Activated T-cell treated with anti-CD3 and anti-CD28 coated beads for 24 hours (primary cell): ENCODE measurements around the gene EEF1A2.

ENCODE experiments used
- DNase-seq: peaks from one replicate; pipeline ENCODE4 v3.0.0-alpha.2; 2020; ENCODE audit warnings: low read depth

Gene EEF1A2

DNA sequence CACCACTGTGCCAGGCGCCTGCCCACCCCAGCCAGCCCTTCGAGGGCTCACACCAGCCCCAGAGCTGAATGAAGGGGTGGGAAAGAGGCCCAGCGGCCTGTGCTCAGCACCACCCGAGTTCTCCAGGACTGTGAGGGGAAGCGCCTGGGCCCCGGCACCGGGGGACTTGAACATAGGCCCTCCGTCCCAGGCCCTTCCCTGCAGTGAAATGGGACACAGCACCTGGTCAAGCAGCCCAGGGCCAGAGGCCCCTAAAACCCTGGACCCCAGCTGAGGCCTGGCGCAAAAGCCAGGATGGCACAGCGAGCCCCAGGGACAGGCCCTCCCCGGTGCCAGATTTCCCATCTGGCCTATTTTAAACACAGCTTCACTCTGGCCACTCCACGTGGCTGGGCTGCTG lies 30.5 kb downstream of the EEF1A2 start:
- DNase-seq = no peak

DNA sequence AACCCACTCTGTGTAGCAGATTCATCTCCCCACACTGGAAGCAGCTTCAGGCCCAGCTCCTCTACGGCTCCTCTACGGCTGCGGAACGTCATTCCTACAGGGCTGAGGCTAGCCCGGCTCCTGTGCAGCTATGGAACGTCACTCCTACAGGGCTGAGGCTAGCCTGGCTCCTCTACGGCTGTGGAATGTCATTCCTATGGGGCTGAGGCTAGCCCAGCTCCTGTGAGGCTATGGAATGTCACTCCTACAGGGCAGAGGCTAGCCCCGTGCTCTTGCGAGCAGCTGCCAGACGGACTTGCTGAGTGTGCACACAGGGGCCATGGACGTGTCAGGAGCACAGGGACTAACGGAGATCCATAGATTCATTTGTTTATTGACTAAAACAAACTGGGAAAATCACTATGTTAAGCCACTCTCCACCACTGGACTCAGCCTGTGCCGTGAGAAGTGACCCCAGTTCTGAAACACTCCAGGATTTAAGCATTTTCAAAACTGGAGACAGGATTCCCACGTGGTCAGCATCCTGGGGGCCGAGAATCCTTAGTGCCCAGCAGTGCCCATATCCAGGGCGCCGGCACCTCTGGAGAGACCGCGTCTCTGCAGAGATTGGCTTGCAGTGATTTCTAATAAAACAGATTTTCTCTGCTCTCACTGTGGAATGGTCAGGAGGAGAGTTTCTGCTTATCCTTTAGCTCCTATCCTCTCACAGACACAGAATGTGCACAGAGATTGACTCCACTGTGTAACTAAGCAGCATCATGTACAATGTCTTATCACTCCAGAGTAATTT lies 31.4 kb downstream of the EEF1A2 start:
- no peak for DNase-seq

DNA sequence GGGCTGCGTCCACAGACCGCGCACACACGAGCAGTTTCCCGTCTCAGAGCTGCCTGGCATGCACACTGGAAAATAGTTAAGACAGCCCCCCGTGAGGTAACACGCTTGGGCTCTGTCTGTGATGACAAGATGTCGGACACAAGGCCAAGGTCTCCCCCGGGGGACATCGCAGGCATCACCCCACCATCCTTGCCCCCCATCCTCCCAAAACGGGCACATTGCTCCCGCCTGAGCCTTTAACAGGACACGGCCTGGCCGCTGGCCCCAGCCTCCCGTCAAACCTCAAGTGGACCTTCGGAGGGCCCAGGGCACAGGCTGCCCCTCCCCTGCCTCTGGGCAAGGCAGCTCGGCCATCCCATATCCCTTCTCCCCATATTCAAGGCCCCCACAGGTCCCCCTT lies 32.0 kb downstream of the EEF1A2 start:
- DNase-seq = no peak

DNA sequence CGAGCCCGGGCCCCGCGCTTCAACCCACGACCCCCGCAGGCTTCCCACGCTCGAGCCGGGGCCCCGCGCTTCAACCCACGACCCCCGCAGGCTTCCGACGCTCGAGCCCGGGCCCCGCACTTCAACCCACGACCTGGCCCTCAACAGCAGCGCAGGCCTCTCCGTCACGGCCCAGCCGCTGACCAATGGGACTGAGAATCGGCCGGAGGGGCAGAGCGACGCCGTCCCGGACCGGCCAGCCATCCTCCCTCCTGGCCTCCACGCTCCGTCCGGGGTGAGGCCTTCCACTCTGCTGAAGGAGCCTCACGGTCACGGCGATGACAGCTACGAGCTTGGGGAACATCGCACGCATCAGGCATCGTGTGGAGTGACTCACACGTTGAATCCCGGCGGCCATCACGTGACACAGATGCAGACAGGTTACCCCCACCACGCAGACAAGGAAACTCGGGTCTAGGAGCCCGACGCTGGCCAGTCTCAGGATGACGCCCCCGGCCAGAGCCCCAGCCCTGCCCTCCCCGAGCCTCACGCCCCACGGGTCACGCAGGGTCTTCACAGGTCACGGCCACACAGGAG lies 32.5 kb downstream of the EEF1A2 start:
- DNase-seq = no peak

DNA sequence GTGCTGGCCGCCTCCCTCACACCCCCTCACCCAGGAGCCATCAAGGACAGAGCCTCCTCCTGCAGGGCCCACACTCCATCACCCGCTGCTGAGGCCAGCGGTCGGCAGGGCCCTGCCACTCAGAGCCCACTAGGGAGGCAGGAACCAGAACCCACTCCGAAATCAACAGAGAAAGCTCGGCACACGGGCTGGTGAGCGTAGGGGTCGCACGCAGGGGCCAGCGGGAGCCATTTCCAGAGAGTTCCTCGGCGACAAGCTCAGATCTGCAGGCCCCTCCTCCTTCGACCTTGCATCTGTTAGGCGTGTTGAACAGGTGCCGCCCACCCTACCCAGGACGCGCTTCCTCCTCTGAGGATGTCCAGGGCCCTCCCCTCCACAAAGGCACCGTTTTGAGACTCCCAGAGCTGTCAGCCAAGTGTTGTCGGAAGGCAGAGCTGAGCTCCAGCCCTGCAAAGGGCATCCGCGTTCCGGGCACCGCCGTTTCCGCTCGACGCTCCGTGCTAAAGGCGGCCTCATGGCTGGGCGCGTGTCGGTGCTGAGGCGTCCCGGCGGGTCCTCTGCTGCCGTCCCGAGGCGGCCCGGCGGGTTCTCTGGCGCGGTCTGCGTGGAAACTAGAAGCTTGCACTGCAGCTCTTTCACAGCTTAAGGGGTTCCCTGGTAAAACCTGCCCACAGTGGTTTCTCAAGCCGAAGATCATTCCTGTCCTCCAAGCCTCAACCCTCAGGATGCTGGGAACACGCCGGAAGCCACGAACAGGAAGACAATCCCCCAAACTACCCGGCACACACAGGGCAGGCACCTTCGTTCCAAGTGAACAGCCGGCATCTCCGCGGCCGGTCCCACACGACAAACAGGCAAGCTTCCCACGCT lies 33.3 kb downstream of the EEF1A2 start:
- DNase-seq = no peak

DNA sequence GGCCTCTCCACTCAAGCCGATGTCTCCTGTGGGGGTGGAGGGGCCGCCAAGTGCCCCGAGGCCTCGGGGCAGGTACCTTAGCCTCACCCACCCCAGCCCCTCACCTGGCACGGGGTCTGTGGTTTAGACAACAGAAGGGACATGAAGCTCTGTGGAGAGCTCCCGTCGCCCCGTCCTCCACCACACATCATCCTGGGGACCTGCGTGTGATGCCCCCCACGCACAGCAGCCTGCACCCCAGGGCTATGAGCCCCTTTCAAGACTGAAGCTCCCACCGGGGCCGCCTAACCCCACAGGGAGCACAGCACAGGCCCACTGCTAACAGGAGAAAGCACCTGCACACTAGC lies 34.6 kb downstream of the EEF1A2 start:
- DNase-seq = no peak

DNA sequence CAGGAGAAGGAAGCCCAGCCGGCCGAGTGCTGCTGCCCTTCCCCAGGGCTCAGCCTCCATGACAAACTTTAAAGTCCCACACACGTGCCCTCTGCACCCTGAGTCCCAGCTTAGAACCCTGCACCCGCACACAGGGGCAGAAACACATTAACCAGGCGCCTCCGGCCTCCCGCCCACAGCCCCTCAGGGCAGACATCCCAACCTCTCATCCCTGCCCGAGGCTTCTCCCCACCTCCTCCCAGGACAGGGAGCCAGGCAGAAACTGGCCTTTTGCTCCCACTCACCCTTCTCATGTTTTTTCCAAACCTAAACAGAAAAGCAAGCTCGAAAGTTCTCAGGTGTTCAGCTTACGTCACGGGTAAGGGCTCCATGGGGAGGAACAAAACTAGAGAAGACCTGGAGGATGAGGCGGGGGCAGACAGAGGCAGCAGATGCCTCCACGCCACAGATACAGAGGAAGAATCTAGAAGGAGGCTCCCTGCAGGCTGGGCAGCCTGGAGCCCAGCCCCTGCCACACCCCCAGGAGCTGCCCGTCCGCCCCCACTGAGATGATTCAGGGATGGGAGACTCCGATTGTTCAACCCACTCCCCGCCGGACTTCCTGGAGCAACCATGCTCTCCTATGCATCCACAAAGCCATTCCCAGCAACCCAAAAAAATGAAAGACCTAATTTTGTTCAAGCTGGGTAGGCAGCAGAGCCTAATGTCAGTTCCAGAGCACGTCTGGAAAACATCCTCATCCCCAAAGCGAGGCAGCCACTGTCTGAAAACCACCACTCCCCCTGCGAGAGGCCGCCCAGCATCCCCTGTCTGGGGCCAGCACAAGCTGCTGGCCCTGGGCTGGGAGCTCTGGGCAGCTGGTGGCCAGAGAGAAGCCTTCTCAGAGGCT lies 35.2 kb downstream of the EEF1A2 start:
- DNase-seq = no peak

DNA sequence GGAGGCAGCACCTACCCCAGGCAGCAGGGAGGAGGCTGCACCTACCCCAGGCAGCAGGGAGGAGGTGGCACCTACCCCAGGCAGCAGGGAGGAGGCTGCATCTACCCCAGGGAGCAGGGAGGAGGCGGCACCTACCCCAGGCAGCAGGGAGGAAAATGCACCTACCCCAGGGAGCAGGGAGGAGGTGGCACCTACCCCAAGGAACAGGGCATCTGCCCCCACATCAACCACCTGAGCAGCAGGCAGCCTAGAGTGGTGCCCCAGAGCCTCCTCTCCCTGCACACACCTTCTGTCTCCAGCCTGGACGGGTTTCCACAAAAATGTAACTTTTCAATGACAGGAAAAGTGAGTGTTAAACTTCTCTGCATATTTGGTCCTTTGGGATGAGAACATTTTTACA lies 36.6 kb downstream of the EEF1A2 start:
- no peak for DNase-seq

DNA sequence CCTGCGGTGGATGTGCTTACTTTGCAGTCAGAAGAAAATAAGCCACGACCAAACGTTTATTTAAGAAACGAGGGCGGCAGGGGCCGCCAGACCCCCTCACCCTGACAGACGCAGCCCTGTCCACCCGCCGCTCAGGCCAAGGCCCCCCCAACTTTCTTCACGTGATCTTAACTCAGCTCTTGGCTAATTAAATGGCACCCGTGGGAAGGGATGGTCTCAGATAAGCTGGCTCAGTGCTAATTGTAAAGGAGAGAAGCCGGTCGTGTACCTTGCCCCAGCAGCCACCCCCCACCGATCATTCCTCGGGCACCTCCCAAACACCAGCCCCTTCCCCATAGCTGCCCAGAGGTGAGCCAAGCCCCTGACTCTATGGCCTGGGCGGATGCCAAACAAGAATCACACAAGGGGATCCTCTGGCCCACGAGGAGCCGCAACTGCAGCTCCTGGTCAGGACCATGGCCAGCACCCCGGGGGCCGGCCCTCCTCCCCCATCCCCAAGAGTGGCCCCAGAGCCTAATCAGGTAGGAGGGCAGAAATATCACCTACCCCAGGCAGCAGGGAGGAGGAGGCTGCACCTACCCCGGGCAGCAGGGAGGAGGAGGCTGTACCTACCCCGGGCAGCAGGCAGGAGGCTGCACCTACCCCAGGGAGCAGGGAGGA lies 37.6 kb downstream of the EEF1A2 start:
- DNase-seq = no peak

DNA sequence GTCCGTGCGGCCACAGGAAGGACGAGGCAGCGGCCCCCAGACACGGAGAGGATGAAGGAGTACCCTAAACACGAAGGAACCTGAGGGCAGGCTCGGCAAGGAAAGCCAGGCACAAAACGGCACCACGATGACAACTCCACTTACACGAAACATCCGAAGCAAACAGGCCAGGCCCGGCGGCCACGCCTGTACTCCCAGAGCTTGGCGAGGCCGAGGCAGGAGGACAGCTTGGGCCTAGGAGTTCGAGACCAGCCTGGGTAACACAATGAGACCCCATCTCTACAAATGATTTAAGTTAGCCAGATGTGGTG lies 39.9 kb downstream of the EEF1A2 start:
- DNase-seq = no peak

DNA sequence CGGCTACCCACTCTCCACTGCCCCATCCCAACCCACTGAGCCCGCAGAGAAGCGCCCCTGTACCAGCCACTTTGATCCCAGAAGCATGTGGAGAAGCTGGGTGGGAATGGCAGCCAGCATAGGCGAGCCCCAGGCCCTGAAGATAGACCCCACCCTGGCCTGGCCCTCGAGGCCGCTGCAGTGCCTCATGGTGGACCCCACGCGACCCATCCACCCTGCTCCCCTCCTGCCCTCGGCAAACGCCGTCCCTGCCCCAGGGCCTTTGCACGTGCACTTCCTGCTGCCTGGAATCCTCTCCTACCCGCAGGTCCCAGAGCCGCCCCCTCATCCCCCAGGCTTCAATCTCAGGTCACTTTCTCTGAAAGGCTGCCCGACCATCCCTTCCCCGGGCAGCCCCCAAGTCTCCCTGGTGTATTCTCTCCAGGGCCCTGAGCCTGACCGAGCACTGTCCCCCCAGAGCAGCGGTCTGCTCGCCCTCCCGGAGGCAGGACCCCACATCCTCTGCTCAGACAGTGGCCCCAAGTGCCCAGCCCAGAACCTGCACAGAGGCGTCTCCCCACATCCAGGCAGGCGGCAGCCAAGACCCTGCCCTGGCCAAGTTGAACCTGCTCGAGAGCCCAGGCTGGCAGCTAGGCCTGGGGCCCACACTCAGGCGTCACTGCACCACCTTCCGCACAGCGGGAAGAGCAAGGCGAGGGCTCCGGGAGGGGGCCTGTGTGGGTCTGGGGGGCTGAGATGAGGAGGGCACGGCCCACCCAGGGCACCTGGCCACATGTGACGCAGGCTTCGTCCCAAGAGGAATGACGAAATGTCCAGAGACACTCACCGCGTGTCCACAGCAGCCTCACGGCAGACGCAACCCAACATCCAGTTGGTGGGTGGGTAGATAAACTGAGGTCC lies 40.5 kb downstream of the EEF1A2 start:
- no peak for DNase-seq

DNA sequence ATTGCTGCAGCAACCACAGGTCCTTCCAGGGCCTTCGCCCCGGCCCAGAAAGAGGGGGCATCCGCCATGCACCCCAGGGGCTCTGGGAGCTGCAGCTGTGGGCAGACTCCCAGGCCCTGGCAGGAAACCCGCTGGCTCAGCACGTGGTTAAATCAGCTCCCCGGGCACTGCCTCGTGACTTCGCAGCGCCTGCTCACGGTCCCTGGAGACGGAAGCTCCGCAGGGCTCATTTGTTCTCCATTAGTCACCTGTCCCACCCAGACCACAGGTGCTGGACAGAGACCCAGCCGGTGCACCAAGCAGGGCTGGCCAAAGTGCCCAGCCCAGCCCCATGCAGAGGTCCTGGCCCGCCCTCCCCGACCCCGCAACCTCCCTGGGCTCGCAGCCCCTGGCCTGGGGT lies 41.1 kb downstream of the EEF1A2 start:
- DNase-seq = no peak

DNA sequence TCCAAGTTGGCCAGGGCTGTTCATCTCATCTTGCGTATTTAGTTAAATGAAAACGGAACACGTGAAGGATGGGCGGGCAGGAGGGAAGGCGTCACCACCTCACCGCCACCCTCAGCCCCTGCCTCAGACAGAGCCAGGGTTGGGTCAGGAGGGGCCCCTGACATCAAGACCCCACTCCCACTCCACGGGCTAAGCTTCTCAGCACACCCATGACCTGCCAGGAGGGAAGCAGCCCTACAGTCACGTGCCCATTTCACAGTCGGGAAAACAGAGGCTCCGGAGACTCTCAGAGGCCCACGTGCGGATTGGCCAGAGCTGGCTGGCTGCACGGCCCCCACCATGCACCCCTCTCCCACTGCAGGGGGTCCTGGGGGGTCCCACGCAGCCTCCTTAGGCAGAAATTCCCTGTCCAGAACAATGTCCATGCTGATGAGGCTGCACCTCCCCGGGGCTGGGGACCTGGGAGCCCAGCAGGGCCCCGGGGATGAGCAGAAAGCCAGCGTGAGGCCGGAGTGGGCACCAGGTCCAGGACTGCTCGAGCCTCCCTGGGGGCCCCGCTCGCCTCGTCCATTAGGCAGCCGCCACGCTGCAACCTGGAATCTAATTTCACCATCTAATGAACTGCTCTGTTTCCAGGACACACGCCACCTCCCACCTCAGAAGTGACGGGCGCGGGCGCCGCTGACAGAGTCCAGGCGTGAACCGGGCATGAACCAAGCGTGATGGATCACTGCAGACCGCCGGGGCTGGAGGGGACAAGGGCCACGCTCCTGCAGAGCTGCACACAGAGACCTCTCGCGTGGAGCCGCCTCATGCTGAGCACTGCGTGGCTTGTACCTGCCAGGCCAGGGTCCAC lies 42.2 kb downstream of the EEF1A2 start:
- no peak for DNase-seq

DNA sequence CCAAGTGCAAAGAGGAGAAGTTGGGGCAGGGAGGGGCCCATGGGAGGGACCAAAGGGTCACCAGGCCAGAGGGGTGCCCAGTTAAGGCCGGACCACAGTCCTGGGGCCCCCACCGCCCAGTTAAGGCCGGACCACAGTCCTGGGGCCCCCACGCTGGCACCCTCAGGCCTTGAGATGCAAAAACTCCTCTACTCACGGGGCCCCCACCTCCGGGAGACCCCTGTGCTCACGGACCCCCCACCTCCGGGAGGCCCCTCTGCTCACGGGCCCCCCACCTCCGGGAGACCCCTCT lies 43.4 kb downstream of the EEF1A2 start:
- DNase-seq = no peak

DNA sequence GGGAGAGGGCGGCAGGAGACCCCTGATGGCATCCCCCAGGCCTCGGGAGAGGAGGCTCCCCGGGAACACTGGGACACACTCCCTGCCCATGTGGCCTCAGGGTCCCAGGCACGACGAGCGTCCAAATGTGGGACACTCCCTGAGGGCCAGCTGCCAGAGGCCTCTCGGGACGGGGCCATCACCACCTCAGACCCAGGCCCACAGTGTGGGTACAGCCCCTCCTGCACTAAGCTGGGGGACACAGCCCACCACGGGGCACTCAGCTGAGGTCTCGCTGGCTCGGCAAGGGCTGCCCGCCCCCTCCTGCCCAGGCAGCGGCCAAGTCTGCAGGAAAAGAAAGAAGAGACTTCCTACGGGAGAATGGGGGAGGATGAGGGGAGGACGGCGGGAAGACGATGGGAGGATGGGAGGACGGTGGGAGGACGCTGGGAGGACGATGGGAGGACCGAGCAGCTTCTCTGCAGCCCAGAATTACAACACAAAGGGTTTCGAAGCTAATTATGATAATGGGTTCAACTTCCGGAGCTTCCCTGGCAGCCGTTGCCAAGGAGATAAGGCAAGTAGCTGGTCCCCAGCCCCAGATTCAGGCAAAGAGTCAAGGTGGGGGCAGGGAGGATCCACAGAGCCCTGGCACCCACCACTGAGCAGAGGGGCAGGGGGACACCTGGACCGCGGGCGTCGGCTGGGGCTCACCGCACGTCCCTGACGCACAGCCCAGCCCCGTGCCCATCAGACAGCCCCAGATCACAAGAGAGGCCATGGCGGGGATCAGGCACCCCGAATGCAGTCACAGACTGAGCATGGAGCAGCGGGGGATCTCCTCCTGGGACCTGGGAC lies 43.9 kb downstream of the EEF1A2 start:
- DNase-seq = no peak

DNA sequence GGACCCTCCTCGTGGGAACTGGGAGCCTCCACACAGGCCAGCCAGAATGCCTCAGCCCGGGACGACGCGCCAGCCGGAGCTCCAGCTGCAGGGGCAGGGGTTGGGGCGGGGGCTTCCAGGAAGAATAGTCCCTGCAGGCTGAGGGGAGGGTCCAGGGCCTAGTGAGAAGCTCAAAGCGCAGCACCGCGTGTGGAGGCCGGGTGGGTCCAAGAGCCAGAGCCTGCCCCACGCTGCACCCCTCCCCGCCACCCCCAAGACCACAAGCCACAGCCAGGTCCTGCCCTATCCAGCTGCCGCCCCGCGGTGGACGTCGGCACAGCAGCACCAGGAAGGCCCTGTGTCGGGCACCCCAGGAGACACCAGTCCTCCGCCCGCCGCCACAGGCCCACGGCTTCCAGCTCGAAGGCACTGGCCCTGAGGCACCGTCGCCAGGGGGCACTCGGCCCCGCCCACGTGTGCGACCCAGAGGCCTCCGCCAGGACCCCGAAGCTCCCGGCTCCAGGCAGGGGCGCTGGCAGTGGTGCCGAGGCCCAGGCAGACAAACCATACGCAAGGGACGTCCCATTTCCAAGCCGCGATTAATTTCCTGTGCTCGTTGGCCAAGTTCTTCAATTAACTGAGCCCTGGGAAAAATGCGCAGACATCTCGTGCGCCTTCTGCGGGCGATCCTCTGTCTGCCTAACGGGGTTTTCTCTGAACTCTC lies 45.9 kb downstream of the EEF1A2 start:
- no peak for DNase-seq

DNA sequence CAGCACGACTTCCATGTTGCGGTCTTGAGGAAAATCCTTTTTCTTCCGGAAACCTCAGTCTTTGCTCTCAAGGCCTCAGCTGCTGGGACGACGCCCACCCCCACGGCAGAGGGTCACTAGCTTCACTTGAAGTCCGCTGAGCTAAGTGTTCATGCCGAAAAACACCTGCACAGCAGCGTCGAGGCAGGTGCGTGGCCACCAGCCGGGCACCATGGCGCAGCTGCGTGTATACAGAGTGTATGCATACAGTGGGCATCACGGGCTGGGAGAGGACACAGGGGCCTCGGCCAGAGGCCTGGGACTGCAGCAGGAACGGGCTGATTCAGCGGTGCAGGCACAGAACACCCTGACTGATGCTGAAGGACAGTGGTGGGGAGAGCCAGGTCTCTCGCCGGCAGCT lies 46.5 kb downstream of the EEF1A2 start:
- no peak for DNase-seq

DNA sequence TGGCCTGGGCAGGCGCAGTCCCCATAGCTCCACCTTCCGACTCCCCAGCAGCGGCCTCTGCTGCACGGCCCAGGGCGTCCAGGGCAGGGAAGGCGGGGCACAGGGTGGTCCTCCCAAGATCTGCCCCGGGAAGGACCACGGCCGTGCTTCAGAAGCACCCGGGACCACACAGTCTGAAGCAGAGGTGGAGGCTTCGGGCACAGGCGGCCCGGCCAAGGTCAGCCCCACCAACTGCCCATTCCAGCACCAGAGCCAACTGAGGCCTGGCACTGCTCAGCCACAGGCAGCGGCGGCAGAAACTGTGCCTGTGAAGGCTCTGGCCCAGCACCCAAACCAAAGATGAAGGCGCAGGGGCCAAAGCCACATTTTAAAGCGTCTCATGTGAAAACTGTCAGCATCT lies 47.1 kb downstream of the EEF1A2 start:
- no peak for DNase-seq
